ENCODE results near the gene GNAL.

The GNAL gene

GRCh38 chr18:11673560-11673959 lies 15.5 kb upstream of the GNAL start:
- TF ChIP-seq ZFP30 (CRISPR knock-in tag; IDR thresholded peaks at IDR 0.05) (no peak), TCF4 (CRISPR knock-in tag; IDR thresholded peaks at IDR 0.05; ENCODE audit: borderline replicate concordance) (no peak), RARB (CRISPR knock-in tag; IDR thresholded peaks at IDR 0.05) (no peak), POU6F1 (CRISPR knock-in tag; IDR thresholded peaks at IDR 0.05; ENCODE audit: borderline replicate concordance, low read depth) (no peak)
- no peak for ATAC-seq

GRCh38 chr18:11674119-11674518 lies 14.9 kb upstream of the GNAL start:
- TF ChIP-seq ZFP30 (CRISPR knock-in tag; IDR thresholded peaks at IDR 0.05) (no peak), TCF4 (CRISPR knock-in tag; IDR thresholded peaks at IDR 0.05; ENCODE audit: borderline replicate concordance) (no peak), PATZ1 (CRISPR knock-in tag; IDR thresholded peaks at IDR 0.05; ENCODE audit: borderline replicate concordance) (no peak), OSR1 (CRISPR knock-in tag; IDR thresholded peaks at IDR 0.05) (no peak), ZC3H10 (CRISPR knock-in tag; IDR thresholded peaks at IDR 0.05) (no peak), POU6F1 (CRISPR knock-in tag; IDR thresholded peaks at IDR 0.05; ENCODE audit: borderline replicate concordance, low read depth) (no peak), ISL1 (CRISPR knock-in tag; IDR thresholded peaks at IDR 0.05) (no peak), ZNF70 (CRISPR knock-in tag; IDR thresholded peaks at IDR 0.05) (no peak), RARB (CRISPR knock-in tag; IDR thresholded peaks at IDR 0.05) (no peak), ESRRG (CRISPR knock-in tag; IDR thresholded peaks at IDR 0.05) (no peak), ZFP3 (CRISPR knock-in tag; IDR thresholded peaks at IDR 0.05) (no peak), TSHZ2 (CRISPR knock-in tag; IDR thresholded peaks at IDR 0.05) (no peak), ZNF565 (CRISPR knock-in tag; conservative IDR thresholded peaks at IDR 0.05; ENCODE audit: low read depth) (no peak), GLIS3 (CRISPR knock-in tag; IDR thresholded peaks at IDR 0.05) (no peak), ARNTL (CRISPR knock-in tag; IDR thresholded peaks at IDR 0.05; ENCODE audit: borderline replicate concordance, low read depth) (no peak), CREB5 (CRISPR knock-in tag; IDR thresholded peaks at IDR 0.05; ENCODE audit: low read depth) (no peak), PPARA (CRISPR knock-in tag; IDR thresholded peaks at IDR 0.05; ENCODE audit: borderline replicate concordance) (no peak)
- ATAC-seq: no peak

GRCh38 chr18:11676386-11676785 lies 12.7 kb upstream of the GNAL start:
- TF ChIP-seq SNAI2 (CRISPR knock-in tag; IDR thresholded peaks at IDR 0.05) (no peak), ZC3H10 (CRISPR knock-in tag; IDR thresholded peaks at IDR 0.05) (no peak), ZFP30 (CRISPR knock-in tag; IDR thresholded peaks at IDR 0.05) (no peak), CREB5 (CRISPR knock-in tag; IDR thresholded peaks at IDR 0.05; ENCODE audit: low read depth) (no peak), RARB (CRISPR knock-in tag; IDR thresholded peaks at IDR 0.05) (no peak), ZNF70 (CRISPR knock-in tag; IDR thresholded peaks at IDR 0.05) (no peak), ZNF565 (CRISPR knock-in tag; conservative IDR thresholded peaks at IDR 0.05; ENCODE audit: low read depth) (no peak), CSDC2 (CRISPR knock-in tag; IDR thresholded peaks at IDR 0.05) (no peak), PATZ1 (CRISPR knock-in tag; IDR thresholded peaks at IDR 0.05; ENCODE audit: borderline replicate concordance) (no peak), GLIS3 (CRISPR knock-in tag; IDR thresholded peaks at IDR 0.05) (no peak), PPARA (CRISPR knock-in tag; IDR thresholded peaks at IDR 0.05; ENCODE audit: borderline replicate concordance) (no peak), OSR1 (CRISPR knock-in tag; IDR thresholded peaks at IDR 0.05) (no peak), POU6F1 (CRISPR knock-in tag; IDR thresholded peaks at IDR 0.05; ENCODE audit: borderline replicate concordance, low read depth) (no peak)

More at GRCh38 chr18:11676386-11676785, 12.7 kb upstream of the GNAL start:
- ATAC-seq: no peak
